ENCODE data around the gene ASRGL1. TPM values are rescaled to one million over a fixed set of nuclear protein-coding genes. Genes with fewer than 3 reads are reported as not detected.

Gene ASRGL1
- total and polyA plus RNA-seq, 8 donors, result 2.9 to 82.0 (median 35.3) TPM

- TF ChIP-seq CTCF (IDR thresholded peaks at IDR 0.05), result no peak
- no peak for TF ChIP-seq POLR2A (IDR thresholded peaks at IDR 0.05)
- TF ChIP-seq EP300 (IDR thresholded peaks at IDR 0.05), result no peak
- TF ChIP-seq POLR2AphosphoS5 (IDR thresholded peaks at IDR 0.05), result no peak
- WGBS, 5 donors, result 80 to 91% (median 87%) methylated on average over 1 of the region's 1 CpG
- Histone ChIP-seq H3K27ac (peak overlapping the region in 1 of 5 donors; percentile 38), H3K36me3 (no peaks in the 10 kb centered on the region), H3K27me3 (no peaks in the 10 kb centered on the region), H3K4me1 (peaks cover 13 to 26% (median 19%) of the 10 kb centered on the region in 4 donors), H3K9me3 (no peaks in the 10 kb centered on the region), H3K4me3 (no peak overlapping the region)
- no peak for DNase-seq
- intact Hi-C loops (cut with DNase I; ENCODE audit: low total_unique reads), result no loop called here
Measured at GRCh38 chr11:62344210-62344609, 7.0 kb downstream of the ASRGL1 start.

- Histone ChIP-seq H3K27me3 (no peaks in the 10 kb centered on the region), H3K36me3 (no peaks in the 10 kb centered on the region), H3K4me1 (peaks cover 2 to 17% (median 7%) of the 10 kb centered on the region in 4 donors), H3K4me3 (no peak overlapping the region), H3K9me3 (no peaks in the 10 kb centered on the region), H3K27ac (no peak overlapping the region)
- TF ChIP-seq POLR2AphosphoS5 (IDR thresholded peaks at IDR 0.05), result no peak
- TF ChIP-seq CTCF (IDR thresholded peaks at IDR 0.05), result no peak
- no peak for TF ChIP-seq POLR2A (IDR thresholded peaks at IDR 0.05)
- no peak for TF ChIP-seq EP300 (IDR thresholded peaks at IDR 0.05)
- intact Hi-C loops (cut with DNase I; ENCODE audit: low total_unique reads), result no loop called here
- no peak for DNase-seq
- 74 to 93% (median 81%) methylated on average over 6 of the region's 6 CpGs for WGBS, 5 donors
Measured at GRCh38 chr11:62345861-62346260, 8.6 kb downstream of the ASRGL1 start.

- Histone ChIP-seq H3K4me1 (peaks cover 5 to 12% (median 9%) of the 10 kb centered on the region in 4 donors), H3K4me3 (no peak overlapping the region), H3K27me3 (no peaks in the 10 kb centered on the region), H3K36me3 (peaks cover 0 to 10% (median 2%) of the 10 kb centered on the region in 4 donors), H3K27ac (no peak overlapping the region), H3K9me3 (no peaks in the 10 kb centered on the region)
- DNase-seq, result no peak
- WGBS, 5 donors, result 82 to 89% (median 85%) methylated on average over 9 of the region's 9 CpGs
- TF ChIP-seq POLR2AphosphoS5 (IDR thresholded peaks at IDR 0.05), result no peak
- no peak for TF ChIP-seq CTCF (IDR thresholded peaks at IDR 0.05)
- TF ChIP-seq POLR2A (IDR thresholded peaks at IDR 0.05), result no peak
- no peak for TF ChIP-seq EP300 (IDR thresholded peaks at IDR 0.05)
- intact Hi-C loops (cut with DNase I; ENCODE audit: low total_unique reads), result no loop called here
Measured at GRCh38 chr11:62352355-62353336, 15.4 kb downstream of the ASRGL1 start.

GRCh38 chr11:62353841-62354240, 16.6 kb downstream of the ASRGL1 start:
- H3K27me3 ChIP-seq, result no peaks in the 10 kb centered on the region
- WGBS, 5 donors, result 69 to 89% (median 74%) methylated on average over 1 of the region's 1 CpG
- DNase-seq, result peak; percentile 41 to 73
- peaks cover 5 to 12% (median 9%) of the 10 kb centered on the region in 4 donors for H3K4me1 ChIP-seq
- H3K4me3 ChIP-seq, result no peak overlapping the region
- H3K27ac ChIP-seq, result no peak overlapping the region
- no peaks in the 10 kb centered on the region for H3K9me3 ChIP-seq
- intact Hi-C loops (cut with DNase I; ENCODE audit: low total_unique reads), result no loop called here
- peaks cover 0 to 21% (median 3%) of the 10 kb centered on the region in 4 donors for H3K36me3 ChIP-seq
- no peak for TF ChIP-seq POLR2A (IDR thresholded peaks at IDR 0.05)
- TF ChIP-seq POLR2AphosphoS5 (IDR thresholded peaks at IDR 0.05), result peak in 2 of 3 donors; percentile 11 to 53
